Urinary bladder (tissue), 4 donors: Measurements from ENCODE around the gene DNASE1. TPM values are rescaled to one million over a fixed set of nuclear protein-coding genes. Genes with fewer than 3 reads are reported as not detected.

Experiments used
- DNase-seq: peaks from one replicate; pipeline ENCODE4 v3.0.0-alpha.2; 2015; ENCODE audit errors: extremely low spot score
- H3K27ac ChIP-seq: one replicate; pipeline ENCODE4 v1.5.1; 2013; ENCODE audit warnings: low read depth, mild to moderate bottlenecking, moderate library complexity
- H3K36me3 ChIP-seq: one replicate; pipeline ENCODE4 v1.6.1; 2013; ENCODE audit warnings: mild to moderate bottlenecking, moderate library complexity; ENCODE audit not compliant: insufficient read depth
- H3K4me1 ChIP-seq: one replicate; pipeline ENCODE4 v1.6.1; 2013; ENCODE audit warnings: mild to moderate bottlenecking, moderate library complexity; ENCODE audit not compliant: insufficient read depth
- H3K4me3 ChIP-seq: one replicate; pipeline ENCODE4 v1.5.1; 2013; ENCODE audit warnings: low read depth, low read length
- WGBS: extraction: QIAGEN DNeasy Blood & Tissue Kit; methylation state at CpG from one replicate; pipeline ENCODE4 v1.1.7; 2013; 5-methylcytosine and 5-hydroxymethylcytosine counted together
- polyA plus RNA-seq: library from polyadenylated mRNA; stranded (reverse); fragments of 200-250 nt; gene quantifications from one replicate; pipeline ENCODE4 v1.2.3, GENCODE V29; 2013
- total RNA-seq: library from RNA; depleted of rRNA; stranded (reverse); fragments of >200 nt; gene quantifications from one replicate; pipeline ENCODE4 v1.2.3, GENCODE V29; 2014
- donor health status: healthy with polysubstance abuse.
- donor health status: healthy.

Gene DNASE1
- total and polyA plus RNA-seq, 2 donors, result 9.4 to 25.2 TPM

- H3K4me1 ChIP-seq, result no peaks in the 10 kb centered on the region
- no peak overlapping the region for H3K27ac ChIP-seq
- 94% methylated on average over 5 of the region's 5 CpGs for WGBS
- H3K36me3 ChIP-seq, result no peaks in the 10 kb centered on the region
- no peak for DNase-seq
- H3K4me3 ChIP-seq, result no peak overlapping the region
Measured at GRCh38 chr16:3625331-3625730, 29.2 kb upstream of the DNASE1 start.

GRCh38 chr16:3625911-3626732 is 28.4 kb upstream of the DNASE1 start:
- no peak overlapping the region for H3K4me3 ChIP-seq
- 83% methylated on average over 4 of the region's 4 CpGs for WGBS
- no peak for DNase-seq
- no peaks in the 10 kb centered on the region for H3K36me3 ChIP-seq
- H3K4me1 ChIP-seq, result no peaks in the 10 kb centered on the region
- H3K27ac ChIP-seq, result no peak overlapping the region

- peaks cover 2% of the 10 kb centered on the region for H3K4me1 ChIP-seq
- no peaks in the 10 kb centered on the region for H3K36me3 ChIP-seq
- 58% methylated on average over 3 of the region's 3 CpGs for WGBS
- no peak for DNase-seq
- H3K4me3 ChIP-seq, result no peak overlapping the region
- H3K27ac ChIP-seq, result no peak overlapping the region
Measured at GRCh38 chr16:3637371-3637923, 17.0 kb upstream of the DNASE1 start.

DNA sequence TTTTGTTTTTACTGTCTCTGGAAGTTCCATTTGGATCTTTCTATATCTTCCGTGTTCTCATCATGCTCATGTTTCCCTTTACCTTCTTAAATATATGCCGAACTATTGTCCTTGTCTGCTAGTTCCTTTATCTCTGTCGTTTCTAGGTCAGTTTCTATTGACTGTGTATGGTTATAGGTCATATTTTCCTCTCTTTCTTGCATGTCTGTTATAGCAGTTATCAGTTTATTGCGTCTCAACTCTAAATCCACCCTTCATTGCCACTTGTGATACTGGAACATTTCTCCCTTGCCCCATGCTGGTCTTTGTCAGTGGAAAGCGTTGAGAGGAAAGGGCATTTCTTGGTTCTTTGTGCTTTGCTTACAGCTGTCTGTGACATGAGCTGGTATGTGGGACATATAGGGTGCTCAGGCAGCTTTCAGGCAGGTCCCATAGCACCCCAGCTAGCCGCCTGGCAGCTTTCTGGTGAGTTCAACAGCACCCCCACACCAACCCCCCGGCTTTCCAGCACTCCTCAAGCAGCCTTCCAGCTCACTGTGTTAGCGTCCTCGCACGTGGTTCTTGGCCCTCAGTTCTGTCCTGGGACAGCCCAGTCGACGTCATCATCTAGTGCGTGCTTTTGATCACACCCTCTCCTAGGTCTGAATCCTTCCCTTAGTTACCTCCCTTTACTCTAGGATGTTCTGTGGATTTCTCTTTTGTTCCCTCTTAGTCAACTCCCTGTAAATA is 15.4 kb upstream of the DNASE1 start:
- Histone ChIP-seq H3K36me3 (peaks cover 2% of the 10 kb centered on the region), H3K4me3 (no peak overlapping the region), H3K4me1 (peaks cover 4% of the 10 kb centered on the region), H3K27ac (no peak overlapping the region)
- no peak for DNase-seq
- WGBS, result 86% methylated on average over 13 of the region's 13 CpGs

DNA sequence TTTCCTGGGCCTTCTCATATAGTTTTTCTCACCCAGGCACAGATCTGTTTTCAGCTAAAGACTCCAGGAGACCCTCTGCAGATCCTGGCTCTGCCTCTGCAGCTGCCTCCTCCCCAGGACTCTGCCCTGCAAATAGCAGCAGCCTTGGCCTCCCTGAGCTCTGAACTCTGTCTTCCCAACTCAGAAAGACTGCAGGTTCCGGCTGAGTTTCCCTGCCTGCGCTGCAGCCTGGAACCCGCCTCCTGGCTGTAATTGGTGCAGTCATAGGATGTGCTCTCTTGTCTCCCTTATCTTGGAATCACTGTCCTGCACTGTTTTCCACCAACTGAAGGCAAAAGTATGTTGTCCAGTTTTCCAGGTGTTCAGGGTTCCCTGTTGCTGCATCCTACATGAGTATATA is 14.3 kb upstream of the DNASE1 start:
- peaks cover 4% of the 10 kb centered on the region for H3K4me1 ChIP-seq
- no peak overlapping the region for H3K27ac ChIP-seq
- peaks cover 2% of the 10 kb centered on the region for H3K36me3 ChIP-seq
- H3K4me3 ChIP-seq, result no peak overlapping the region
- 86% methylated on average over 3 of the region's 3 CpGs for WGBS
- no peak for DNase-seq

GRCh38 chr16:3640632-3641501 is 13.6 kb upstream of the DNASE1 start:
- WGBS, result 96% methylated on average over 17 of the region's 17 CpGs
- DNase-seq, result no peak

DNA sequence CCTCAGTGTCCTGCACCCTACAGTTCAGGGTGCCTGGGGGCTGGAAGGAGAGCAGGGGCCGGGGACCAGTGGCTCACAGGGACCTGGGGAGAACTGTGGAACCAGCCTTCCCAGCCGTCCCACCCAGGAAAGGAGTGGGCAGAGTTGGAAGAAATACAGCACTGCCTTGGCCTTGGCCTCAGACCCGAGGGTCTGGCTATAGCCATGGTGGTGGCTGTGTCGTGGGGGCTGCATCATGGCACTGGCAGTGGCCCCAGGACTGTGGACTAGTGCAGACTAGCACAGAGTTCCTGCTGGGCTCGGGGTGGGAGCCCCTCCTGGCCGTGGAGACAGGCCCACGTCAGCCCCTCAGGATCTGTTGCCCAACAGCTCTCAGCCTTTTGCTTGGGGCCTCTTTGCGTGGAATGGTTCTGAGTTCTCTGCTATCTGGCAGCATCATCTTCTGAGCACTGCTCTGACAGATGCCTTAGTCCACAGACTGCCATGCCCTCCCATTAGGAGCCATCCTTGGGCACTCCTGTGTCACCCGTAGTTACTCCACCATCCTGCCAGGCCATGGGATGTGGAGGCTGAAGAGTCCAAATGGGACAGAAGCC is 12.6 kb upstream of the DNASE1 start:
- no peak for DNase-seq
- Histone ChIP-seq H3K27ac (no peak overlapping the region), H3K4me1 (peaks cover 4% of the 10 kb centered on the region), H3K36me3 (peaks cover 2% of the 10 kb centered on the region), H3K4me3 (no peak overlapping the region)
- WGBS, result 94% methylated on average over 9 of the region's 9 CpGs

More at GRCh38 chr16:3640632-3641501, 13.6 kb upstream of the DNASE1 start:
- Histone ChIP-seq H3K4me3 (no peak overlapping the region), H3K27ac (no peak overlapping the region), H3K4me1 (peaks cover 4% of the 10 kb centered on the region), H3K36me3 (peaks cover 2% of the 10 kb centered on the region)

DNA sequence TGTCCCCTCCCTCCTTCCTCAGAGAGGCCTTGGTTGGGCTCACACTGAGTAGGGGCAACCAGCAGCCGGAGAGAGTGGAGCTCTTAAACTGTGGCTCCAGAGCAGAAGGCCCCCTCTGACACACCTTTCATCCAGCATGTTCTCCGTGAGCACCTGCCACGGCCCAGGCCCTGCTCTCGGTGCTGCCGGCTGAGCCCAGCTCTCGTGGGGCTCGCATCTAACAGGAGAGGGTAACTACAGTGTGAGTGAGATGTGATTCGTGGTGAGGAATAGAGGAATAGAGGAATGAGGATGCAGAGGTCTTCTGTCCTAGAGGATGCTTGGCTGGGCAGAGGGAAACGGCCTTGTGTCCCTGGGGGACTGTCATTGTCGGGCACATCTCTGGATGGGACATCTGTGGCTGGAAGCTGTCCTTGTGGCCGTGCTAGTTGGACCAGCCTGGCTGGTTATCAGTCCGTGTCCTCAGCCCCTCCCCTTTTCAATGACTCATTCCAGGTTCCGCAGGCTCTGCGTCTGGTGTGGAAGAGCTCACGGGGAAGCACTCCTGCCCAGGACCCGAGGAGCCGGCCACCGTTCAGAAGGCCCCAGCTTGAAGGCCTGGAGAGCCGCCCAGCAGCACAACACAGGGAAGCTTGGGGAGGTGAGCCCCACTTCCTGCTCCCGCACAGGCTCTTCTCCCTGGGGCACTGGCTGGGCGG is 11.9 kb upstream of the DNASE1 start:
- H3K36me3 ChIP-seq, result peaks cover 2% of the 10 kb centered on the region
- DNase-seq, result no peak
- H3K4me3 ChIP-seq, result no peak overlapping the region
- peaks cover 4% of the 10 kb centered on the region for H3K4me1 ChIP-seq
- 60% methylated on average over 21 of the region's 21 CpGs for WGBS
- H3K27ac ChIP-seq, result no peak overlapping the region

GRCh38 chr16:3643095-3643730 is 11.3 kb upstream of the DNASE1 start:
- peaks cover 4% of the 10 kb centered on the region for H3K4me1 ChIP-seq
- peaks cover 2% of the 10 kb centered on the region for H3K36me3 ChIP-seq
- no peak for DNase-seq
- 79% methylated on average over 14 of the region's 14 CpGs for WGBS
- H3K27ac ChIP-seq, result no peak overlapping the region
- H3K4me3 ChIP-seq, result no peak overlapping the region

DNA sequence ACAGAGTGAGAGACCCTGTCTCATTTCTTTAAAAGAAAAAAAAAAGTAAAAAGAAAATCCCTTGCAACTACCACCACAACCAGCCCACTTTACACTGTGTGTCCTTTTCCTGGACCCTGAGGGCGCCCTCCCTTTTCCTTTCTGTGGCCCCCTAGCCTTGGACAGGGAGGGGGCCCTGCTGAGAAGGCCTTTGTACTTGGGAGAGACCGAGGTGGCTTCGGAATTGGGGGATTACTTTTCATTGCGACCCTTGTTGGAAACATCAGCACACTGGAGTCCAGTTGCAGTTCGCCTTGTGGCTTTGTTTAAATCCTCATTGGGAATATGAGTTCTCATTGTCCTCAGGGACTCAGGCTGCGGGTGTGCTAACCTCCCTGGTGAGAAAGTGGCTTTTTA is 9.4 kb upstream of the DNASE1 start:
- peaks cover 2% of the 10 kb centered on the region for H3K36me3 ChIP-seq
- no peak for DNase-seq
- WGBS, result 60% methylated on average over 6 of the region's 6 CpGs
- no peak overlapping the region for H3K27ac ChIP-seq
- peaks cover 4% of the 10 kb centered on the region for H3K4me1 ChIP-seq
- H3K4me3 ChIP-seq, result no peak overlapping the region

DNA sequence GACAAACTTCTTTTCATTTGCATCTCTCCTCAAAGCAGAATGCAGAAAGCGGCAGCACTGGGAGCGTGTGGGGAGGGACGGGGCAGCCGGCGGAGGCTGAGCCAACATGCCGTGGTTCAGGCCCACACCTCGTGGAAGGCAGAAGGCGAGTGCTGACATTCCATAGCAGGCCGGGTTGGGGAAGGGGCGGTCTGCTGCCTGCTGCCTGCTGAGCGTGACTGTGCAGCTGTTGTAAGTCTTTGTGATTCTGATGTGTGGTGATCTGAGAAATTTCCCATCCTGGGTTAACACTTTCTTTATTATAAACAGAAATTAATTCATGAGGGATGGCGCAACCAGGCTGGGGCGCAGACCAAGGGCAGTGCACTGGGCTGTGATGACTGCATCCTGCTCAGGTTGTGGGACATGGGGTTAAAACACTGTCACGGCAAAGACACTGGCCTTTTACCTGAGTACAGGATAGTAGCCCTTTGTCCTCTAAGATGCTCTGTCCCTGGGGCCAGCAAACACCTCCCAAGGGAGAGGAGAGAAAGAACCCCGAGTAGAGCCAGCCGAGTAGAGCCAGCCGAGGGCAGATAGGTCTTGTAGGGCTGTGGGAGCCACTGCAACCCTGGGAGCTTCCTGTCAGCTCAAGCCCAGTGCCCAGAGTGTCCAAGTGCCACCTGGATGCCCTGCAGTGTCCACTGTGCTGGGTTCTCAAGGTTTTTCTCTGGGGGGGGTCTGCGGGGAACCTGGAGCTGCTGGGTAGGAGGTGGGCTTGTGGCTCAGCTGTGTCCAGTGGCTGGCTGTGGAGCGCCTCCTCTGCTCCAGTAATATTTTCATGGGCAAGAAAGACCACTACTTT is 8.8 kb upstream of the DNASE1 start:
- peaks cover 4% of the 10 kb centered on the region for H3K4me1 ChIP-seq

More for the DNA sequence above, 8.8 kb upstream of the DNASE1 start:
- Histone ChIP-seq H3K4me3 (no peak overlapping the region), H3K27ac (peak overlapping the region; percentile 48), H3K36me3 (peaks cover 2% of the 10 kb centered on the region)
- 58% methylated on average over 19 of the region's 19 CpGs for WGBS
- no peak for DNase-seq
